HG02870 (cell line): ENCODE data around the gene SAV1.

Experiments used
- ATAC-seq: cut with Tn5 transposase; IDR thresholded peaks from one replicate; pipeline ENCODE4 v1.9.1; 2021; ENCODE audit warnings: mild to moderate bottlenecking, moderate library complexity; ENCODE audit not compliant: unreplicated experiment

SAV1 gene

GRCh38 chr14:50610465-50610864 lies 57.6 kb downstream of the SAV1 start:
- ATAC-seq, result no peak

GRCh38 chr14:50608302-50608851 lies 59.7 kb downstream of the SAV1 start:
- no peak for ATAC-seq

GRCh38 chr14:50607761-50608160 lies 60.3 kb downstream of the SAV1 start:
- ATAC-seq, result no peak

- no peak for ATAC-seq
Measured at GRCh38 chr14:50607181-50607580, 60.9 kb downstream of the SAV1 start.

- no peak for ATAC-seq
Measured at GRCh38 chr14:50606468-50606867, 61.6 kb downstream of the SAV1 start.

- ATAC-seq, result no peak
Measured at GRCh38 chr14:50605766-50606165, 62.3 kb downstream of the SAV1 start.

- no peak for ATAC-seq
Measured at GRCh38 chr14:50603565-50603964, 64.5 kb downstream of the SAV1 start.

GRCh38 chr14:50602035-50602434 lies 66.1 kb downstream of the SAV1 start:
- no peak for ATAC-seq

GRCh38 chr14:50601394-50601793 lies 66.7 kb downstream of the SAV1 start:
- ATAC-seq, result no peak

GRCh38 chr14:50600849-50601248 lies 67.3 kb downstream of the SAV1 start:
- ATAC-seq, result no peak

- no peak for ATAC-seq
Measured at GRCh38 chr14:50599700-50600444, 68.2 kb downstream of the SAV1 start.

- ATAC-seq, result no peak
Measured at GRCh38 chr14:50598765-50599164, 69.3 kb downstream of the SAV1 start.

- no peak for ATAC-seq
Measured at GRCh38 chr14:50594577-50595316, 73.4 kb downstream of the SAV1 start.

- ATAC-seq, result no peak
Measured at GRCh38 chr14:50590464-50590863, 77.6 kb downstream of the SAV1 start.
